Endothelial cell of umbilical vein (primary cell): ENCODE measurements around the gene TRPM3.

ENCODE experiments used
- EZH2 ChIP-seq: IDR thresholded peaks from 2 replicates; pipeline ENCODE4 v1.6.1; 2012; ENCODE audit warnings: borderline replicate concordance, low read depth, mild to moderate bottlenecking, moderate library complexity, low read length, inconsistent platforms; ENCODE audit not compliant: severe bottlenecking
- GATA2 ChIP-seq: IDR thresholded peaks from 2 replicates; pipeline ENCODE4 v1.7.0; 2011; ENCODE audit warnings: low read depth, mild to moderate bottlenecking, moderate library complexity, mixed read lengths, low read length; ENCODE audit not compliant: insufficient read length, insufficient read depth
- JUN ChIP-seq: IDR thresholded peaks from 2 replicates; pipeline ENCODE4 v1.6.1; 2011; ENCODE audit warnings: borderline replicate concordance, low read depth; ENCODE audit not compliant: insufficient read length, insufficient read depth
- MYC ChIP-seq: IDR thresholded peaks from one replicate; pipeline ENCODE4 v1.6.1; 2011; ENCODE audit warnings: mild to moderate bottlenecking, low read depth, low read length
- POLR2A ChIP-seq: IDR thresholded peaks from 2 replicates; pipeline ENCODE4 v1.6.1; 2012; ENCODE audit warnings: low read depth, mild to moderate bottlenecking, control low read depth, low read length
- POLR2AphosphoS5 ChIP-seq: IDR thresholded peaks from 2 replicates; pipeline ENCODE4 v1.6.1; 2012; ENCODE audit warnings: low read depth, mild to moderate bottlenecking, control low read depth, low read length, moderate library complexity; ENCODE audit not compliant: insufficient read depth
- TF ChIP-seq, protein P1 (sequence below), 2 donors: IDR thresholded peaks; 1 replicate in 1 of 2; 2 replicates in 1 of 2; pipeline ENCODE4 v1.5.1; 2011; ENCODE audit warnings: low read length in 2 of 2, mild to moderate bottlenecking in 2 of 2, moderate library complexity in 2 of 2, control low read depth in 1 of 2, inconsistent platforms in 1 of 2, low read depth in 1 of 2; ENCODE audit not compliant: insufficient read depth in 1 of 2; ENCODE audit errors: extremely low read depth in 1 of 2
- TF ChIP-seq, protein P2 (sequence below): IDR thresholded peaks from 2 replicates; pipeline ENCODE4 v1.6.1; 2011; ENCODE audit not compliant: insufficient read depth, insufficient read length

DNA sequence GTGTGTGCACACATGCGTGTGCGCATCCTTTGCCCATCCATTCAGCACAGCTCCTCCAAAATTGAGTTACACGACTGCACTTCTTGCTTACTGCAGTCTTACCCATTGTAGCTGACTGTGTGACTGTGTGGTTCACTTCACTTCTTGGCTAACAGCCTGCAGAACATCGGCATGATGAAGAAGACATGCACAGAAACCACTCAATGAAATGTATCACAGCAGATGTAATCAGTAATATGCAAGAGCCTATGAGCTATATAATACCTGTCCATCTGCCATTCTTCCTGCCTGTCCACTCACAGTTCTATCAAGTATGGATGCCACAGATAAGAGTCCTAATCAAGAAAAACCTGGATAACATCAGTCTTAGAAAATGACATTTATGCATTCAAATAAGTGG lies 83.9 kb downstream of the TRPM3 start:
- TF ChIP-seq, protein P1, sequence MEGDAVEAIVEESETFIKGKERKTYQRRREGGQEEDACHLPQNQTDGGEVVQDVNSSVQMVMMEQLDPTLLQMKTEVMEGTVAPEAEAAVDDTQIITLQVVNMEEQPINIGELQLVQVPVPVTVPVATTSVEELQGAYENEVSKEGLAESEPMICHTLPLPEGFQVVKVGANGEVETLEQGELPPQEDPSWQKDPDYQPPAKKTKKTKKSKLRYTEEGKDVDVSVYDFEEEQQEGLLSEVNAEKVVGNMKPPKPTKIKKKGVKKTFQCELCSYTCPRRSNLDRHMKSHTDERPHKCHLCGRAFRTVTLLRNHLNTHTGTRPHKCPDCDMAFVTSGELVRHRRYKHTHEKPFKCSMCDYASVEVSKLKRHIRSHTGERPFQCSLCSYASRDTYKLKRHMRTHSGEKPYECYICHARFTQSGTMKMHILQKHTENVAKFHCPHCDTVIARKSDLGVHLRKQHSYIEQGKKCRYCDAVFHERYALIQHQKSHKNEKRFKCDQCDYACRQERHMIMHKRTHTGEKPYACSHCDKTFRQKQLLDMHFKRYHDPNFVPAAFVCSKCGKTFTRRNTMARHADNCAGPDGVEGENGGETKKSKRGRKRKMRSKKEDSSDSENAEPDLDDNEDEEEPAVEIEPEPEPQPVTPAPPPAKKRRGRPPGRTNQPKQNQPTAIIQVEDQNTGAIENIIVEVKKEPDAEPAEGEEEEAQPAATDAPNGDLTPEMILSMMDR (IDR thresholded peaks at IDR 0.05; ENCODE audit: extremely low read depth in 1 of 2, insufficient read depth in 1 of 2, low read depth in 1 of 2, low read length in 2 of 2): no peak
- TF ChIP-seq POLR2AphosphoS5: no peak
- TF ChIP-seq POLR2A: no peak
- no peak for TF ChIP-seq EZH2
- TF ChIP-seq MYC: no peak
- no peak for TF ChIP-seq JUN
- no peak for TF ChIP-seq GATA2
- TF ChIP-seq, protein P2, sequence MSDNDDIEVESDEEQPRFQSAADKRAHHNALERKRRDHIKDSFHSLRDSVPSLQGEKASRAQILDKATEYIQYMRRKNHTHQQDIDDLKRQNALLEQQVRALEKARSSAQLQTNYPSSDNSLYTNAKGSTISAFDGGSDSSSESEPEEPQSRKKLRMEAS: no peak
